ENCODE measurements around the gene SPIB.
A peak's percentile ranks its signal among the peaks of the same experiment; 100 is the strongest.
"Not testable (repeated sequence)": the region's sequence is repeated elsewhere in the genome, so short reads cannot be mapped to it uniquely, and the experiment has no call there.

The SPIB gene

GRCh38 chr19:50418176-50419021 is at the start of gene SPIB:
TSS of gene SPIB (plus strand) at chr19:50418938. CDS start at chr19:50418963, 25 bp downstream.
- DNase-seq (ENCODE audit: low read depth in 1 of 2, low spot score in 1 of 2), result no peak

GRCh38 chr19:50371914-50372475 is 46.7 kb upstream of the SPIB start:
- no peak for DNase-seq (ENCODE audit: low read depth in 1 of 2, low spot score in 1 of 2)

GRCh38 chr19:50376166-50377050 is 42.3 kb upstream of the SPIB start, which contains the start of gene NR1H2:
TSS of gene NR1H2 (plus strand) at chr19:50376457. CDS start at chr19:50377606, 1,149 bp downstream.
- peak; percentile 87 to 93 for DNase-seq (ENCODE audit: low read depth in 1 of 2, low spot score in 1 of 2)

- no peak for DNase-seq (ENCODE audit: low read depth in 1 of 2, low spot score in 1 of 2)
Measured at GRCh38 chr19:50377051-50377461, 41.7 kb upstream of the SPIB start.

GRCh38 chr19:50377517-50377916 is 41.2 kb upstream of the SPIB start:
- DNase-seq (ENCODE audit: low read depth in 1 of 2, low spot score in 1 of 2), result no peak

- no peak for DNase-seq (ENCODE audit: low read depth in 1 of 2, low spot score in 1 of 2)
Measured at GRCh38 chr19:50378169-50378862, 40.4 kb upstream of the SPIB start.

GRCh38 chr19:50378863-50379236 is 39.9 kb upstream of the SPIB start:
- no peak for DNase-seq (ENCODE audit: low read depth in 1 of 2, low spot score in 1 of 2)

GRCh38 chr19:50379602-50380001 is 39.1 kb upstream of the SPIB start:
- DNase-seq (ENCODE audit: low read depth in 1 of 2, low spot score in 1 of 2), result no peak

- no peak for DNase-seq (ENCODE audit: low read depth in 1 of 2, low spot score in 1 of 2)
Measured at GRCh38 chr19:50380137-50380536, 38.6 kb upstream of the SPIB start.

- DNase-seq (ENCODE audit: low read depth in 1 of 2, low spot score in 1 of 2), result no peak
Measured at GRCh38 chr19:50380751-50381151, 38.0 kb upstream of the SPIB start.

GRCh38 chr19:50381881-50382729 is 36.6 kb upstream of the SPIB start:
- DNase-seq (ENCODE audit: low read depth in 1 of 2, low spot score in 1 of 2), result no peak

- no peak for DNase-seq (ENCODE audit: low read depth in 1 of 2, low spot score in 1 of 2)
Measured at GRCh38 chr19:50383001-50383851, 35.5 kb upstream of the SPIB start.

- peak; percentile 95 to 98 for DNase-seq (ENCODE audit: low read depth in 1 of 2, low spot score in 1 of 2)
Measured at GRCh38 chr19:50383852-50384684, 34.7 kb upstream of the SPIB start, which contains the start of gene POLD1. TSS of gene POLD1 (plus strand) at chr19:50384347. CDS start at chr19:50398852, 14,505 bp downstream.

GRCh38 chr19:50384685-50385535 is 33.8 kb upstream of the SPIB start:
- DNase-seq (ENCODE audit: low read depth in 1 of 2, low spot score in 1 of 2), result no peak

GRCh38 chr19:50387176-50387867 is 31.4 kb upstream of the SPIB start:
- no peak for DNase-seq (ENCODE audit: low read depth in 1 of 2, low spot score in 1 of 2)

GRCh38 chr19:50387868-50388245 is 30.9 kb upstream of the SPIB start:
- DNase-seq (ENCODE audit: low read depth in 1 of 2, low spot score in 1 of 2), result no peak

- DNase-seq (ENCODE audit: low read depth in 1 of 2, low spot score in 1 of 2), result not testable (repeated sequence)
Measured at GRCh38 chr19:50390295-50390694, 28.4 kb upstream of the SPIB start.

All from activated CD4-positive, alpha-beta T cell treated with anti-CD3 and anti-CD28 coated beads, Interleukin-2, amount 50 U/mL, for 24 hours (primary cell).